Glomerular endothelial cell (primary cell): ENCODE results near the gene ATCAY. TPM values are rescaled to one million over a fixed set of nuclear protein-coding genes. Genes with fewer than 3 reads are reported as not detected.

Experiments used
- DNase-seq: peaks from one replicate; pipeline ENCODE4 v3.0.0-alpha.2; 2011; ENCODE audit warnings: low read depth, low spot score; ENCODE audit errors: extremely low read depth
- total RNA-seq: library from RNA; depleted of rRNA; stranded (reverse); fragments of >200 nt; gene quantifications from 2 replicates; pipeline ENCODE4 v1.2.3, GENCODE V29; 2015

The ATCAY gene
- not detected in 2 replicates for total RNA-seq

- DNase-seq, result no peak
These were observed at the start of gene ATCAY for GRCh38 chr19:3880471-3881271. ATCAY (plus strand) TSS chr19:3880685; CDS start chr19:3885768, 5,083 bp downstream.

- no peak for DNase-seq
These were observed 48.9 kb upstream of the ATCAY start for GRCh38 chr19:3831601-3832000.

- no peak for DNase-seq
These were observed 48.5 kb upstream of the ATCAY start for GRCh38 chr19:3832001-3832400.

- no peak for DNase-seq
These were observed 46.7 kb upstream of the ATCAY start for GRCh38 chr19:3833578-3834348.

- DNase-seq, result no peak
These were observed 46.0 kb upstream of the ATCAY start for GRCh38 chr19:3834349-3835054.

- DNase-seq, result no peak
These were observed 45.4 kb upstream of the ATCAY start for GRCh38 chr19:3835055-3835435.

GRCh38 chr19:3836887-3837286 lies 43.6 kb upstream of the ATCAY start:
- DNase-seq, result no peak

- DNase-seq, result no peak
These were observed 43.2 kb upstream of the ATCAY start for GRCh38 chr19:3837332-3837731.

- no peak for DNase-seq
These were observed 42.6 kb upstream of the ATCAY start for GRCh38 chr19:3837922-3838321.

GRCh38 chr19:3838661-3839060 lies 41.8 kb upstream of the ATCAY start:
- DNase-seq, result no peak

GRCh38 chr19:3839941-3840340 lies 40.5 kb upstream of the ATCAY start:
- no peak for DNase-seq

GRCh38 chr19:3840804-3841203 lies 39.7 kb upstream of the ATCAY start:
- DNase-seq, result no peak

- DNase-seq, result no peak
These were observed 37.5 kb upstream of the ATCAY start for GRCh38 chr19:3842948-3843347.

GRCh38 chr19:3844596-3844995 lies 35.9 kb upstream of the ATCAY start:
- DNase-seq, result no peak

- DNase-seq, result no peak
These were observed 31.4 kb upstream of the ATCAY start for GRCh38 chr19:3849092-3849491.

GRCh38 chr19:3849787-3850186 lies 30.7 kb upstream of the ATCAY start:
- no peak for DNase-seq

GRCh38 chr19:3850320-3850972 lies 30.0 kb upstream of the ATCAY start:
- DNase-seq, result no peak

GRCh38 chr19:3851254-3852176 lies 29.0 kb upstream of the ATCAY start:
- no peak for DNase-seq

- DNase-seq, result no peak
These were observed 28.3 kb upstream of the ATCAY start for GRCh38 chr19:3852177-3852511.

GRCh38 chr19:3852614-3853254 lies 27.8 kb upstream of the ATCAY start:
- no peak for DNase-seq
